Measurements from ENCODE around the gene TAS2R41.
A peak's percentile ranks its signal among the peaks of the same experiment; 100 is the strongest.

TAS2R41 gene, protein sequence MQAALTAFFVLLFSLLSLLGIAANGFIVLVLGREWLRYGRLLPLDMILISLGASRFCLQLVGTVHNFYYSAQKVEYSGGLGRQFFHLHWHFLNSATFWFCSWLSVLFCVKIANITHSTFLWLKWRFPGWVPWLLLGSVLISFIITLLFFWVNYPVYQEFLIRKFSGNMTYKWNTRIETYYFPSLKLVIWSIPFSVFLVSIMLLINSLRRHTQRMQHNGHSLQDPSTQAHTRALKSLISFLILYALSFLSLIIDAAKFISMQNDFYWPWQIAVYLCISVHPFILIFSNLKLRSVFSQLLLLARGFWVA

DNA sequence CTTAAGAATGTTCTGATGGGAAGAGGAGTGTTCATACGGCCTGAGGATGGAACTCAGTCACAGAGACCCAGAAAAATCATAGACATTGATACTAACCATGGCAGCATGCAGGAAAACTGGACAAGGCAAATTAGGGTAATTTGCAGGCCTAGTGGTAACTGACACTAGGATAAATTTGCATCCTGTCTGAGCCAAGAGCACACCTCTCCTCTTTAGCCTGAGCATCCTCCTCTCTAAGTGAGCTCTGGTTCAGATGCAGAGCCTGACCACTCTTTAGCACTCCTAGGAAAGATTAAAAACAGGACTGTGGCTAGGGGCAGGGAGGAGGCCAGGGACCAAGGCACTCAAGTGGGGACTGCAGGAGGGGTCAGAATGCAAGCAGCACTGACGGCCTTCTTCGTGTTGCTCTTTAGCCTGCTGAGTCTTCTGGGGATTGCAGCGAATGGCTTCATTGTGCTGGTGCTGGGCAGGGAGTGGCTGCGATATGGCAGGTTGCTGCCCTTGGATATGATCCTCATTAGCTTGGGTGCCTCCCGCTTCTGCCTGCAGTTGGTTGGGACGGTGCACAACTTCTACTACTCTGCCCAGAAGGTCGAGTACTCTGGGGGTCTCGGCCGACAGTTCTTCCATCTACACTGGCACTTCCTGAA is at the start of gene TAS2R41:
TSS of gene TAS2R41 (plus strand) at position 373 of the 650 bp plus-strand sequence. CDS start at position 373, 0 bp downstream.
- Mint-ChIP-seq H3K4me1 (ENCODE audit: low read depth) (peaks cover 23% of the 10 kb centered on the region), H3K36me3 (ENCODE audit: low read depth) (no peaks in the 10 kb centered on the region), H3K27me3 (no peaks in the 10 kb centered on the region), H3K4me3 (no peak within 1 kb of the TSS), H3K9me3 (no peaks in the 10 kb centered on the region), H3K27ac (no peak within 1 kb of the TSS)
- no peak for DNase-seq

DNA sequence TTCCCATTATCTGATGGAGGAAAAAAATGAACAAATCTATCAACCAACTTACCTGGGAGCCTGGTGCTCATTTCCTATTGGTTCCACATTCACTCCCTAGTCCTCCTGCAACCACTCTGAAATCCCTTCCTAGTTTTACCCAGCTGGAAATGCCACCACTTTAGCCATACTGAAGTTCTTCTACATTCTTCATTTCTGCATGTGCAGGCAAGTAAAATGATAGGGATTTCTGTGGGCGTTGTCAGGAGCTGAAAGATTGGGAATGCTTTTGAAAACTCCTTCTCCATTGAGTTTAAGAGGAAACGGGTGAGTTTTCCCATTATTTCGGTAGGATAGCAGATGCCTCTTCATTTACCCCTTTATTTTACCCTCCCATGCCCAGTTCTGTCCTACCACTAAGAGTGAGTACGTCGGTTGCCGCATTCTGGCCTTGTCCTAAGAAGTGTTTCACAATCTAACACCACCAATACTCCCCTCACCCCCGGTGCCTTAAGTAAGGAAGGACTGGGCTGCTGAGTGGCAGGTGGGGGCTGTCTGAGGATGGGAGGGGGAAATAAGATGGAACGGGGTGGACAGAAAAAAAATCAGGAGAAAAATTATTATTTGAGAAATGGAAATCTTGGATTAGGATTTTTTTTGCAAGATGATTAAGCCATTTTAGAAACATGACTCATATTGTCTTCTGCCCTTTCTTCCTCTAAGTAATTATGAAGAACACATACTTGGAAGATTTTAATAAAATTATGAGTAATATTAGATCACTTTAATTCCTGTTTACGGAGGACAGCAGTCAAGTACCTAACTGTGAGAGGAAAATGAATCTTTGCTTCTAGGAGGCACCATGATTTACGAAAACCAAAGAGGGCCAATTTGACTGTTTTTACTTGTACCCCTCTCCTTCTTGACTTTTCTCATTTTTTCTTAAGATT is 47.6 kb upstream of the TAS2R41 start:
- Mint-ChIP-seq H3K9me3 (no peaks in the 10 kb centered on the region), H3K27ac (no peak overlapping the region), H3K4me3 (no peak overlapping the region), H3K4me1 (ENCODE audit: low read depth) (peaks cover 7% of the 10 kb centered on the region), H3K27me3 (no peaks in the 10 kb centered on the region), H3K36me3 (ENCODE audit: low read depth) (no peaks in the 10 kb centered on the region)
- no peak for DNase-seq

DNA sequence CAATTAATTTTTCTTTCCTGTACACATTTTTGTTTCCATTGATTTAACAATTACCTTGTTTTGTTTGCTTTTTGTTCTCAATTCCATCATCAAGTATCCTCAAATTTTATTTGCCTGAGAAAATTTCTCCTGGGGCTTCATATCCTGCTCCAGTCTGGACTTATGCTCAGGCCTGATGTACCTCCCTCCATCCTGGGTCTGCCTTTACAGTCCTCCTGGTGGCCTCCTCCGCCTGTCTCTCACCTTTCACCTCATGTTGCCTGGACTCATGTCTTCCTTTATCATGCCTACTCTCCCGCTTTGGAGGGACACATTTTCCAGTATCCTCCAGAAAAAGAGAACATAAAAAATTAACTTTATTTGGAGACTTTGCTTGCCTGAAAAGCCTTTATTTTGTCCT is 46.6 kb upstream of the TAS2R41 start:
- Mint-ChIP-seq H3K27me3 (no peaks in the 10 kb centered on the region), H3K9me3 (no peaks in the 10 kb centered on the region), H3K36me3 (ENCODE audit: low read depth) (no peaks in the 10 kb centered on the region), H3K4me3 (no peak overlapping the region), H3K27ac (no peak overlapping the region), H3K4me1 (ENCODE audit: low read depth) (peaks cover 8% of the 10 kb centered on the region)
- no peak for DNase-seq

DNA sequence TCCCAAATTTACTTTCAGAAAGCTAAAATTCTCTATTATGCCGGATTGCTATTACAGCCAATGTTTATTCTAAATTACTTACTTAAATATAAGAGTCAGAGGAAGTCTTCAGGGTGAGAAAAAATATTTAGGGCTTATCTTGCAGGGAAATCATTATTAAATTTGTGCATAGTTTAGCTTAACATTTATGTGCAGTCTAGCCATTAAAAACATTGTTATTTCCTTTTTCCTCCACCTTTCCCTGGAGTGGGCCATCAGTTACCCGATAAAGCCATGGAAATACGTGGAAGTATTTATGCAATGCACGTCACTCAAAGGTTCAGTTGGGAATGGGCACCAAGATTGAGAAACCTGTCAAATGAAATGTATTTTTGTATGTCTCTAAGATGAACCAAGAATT is 43.9 kb upstream of the TAS2R41 start:
- no peak for DNase-seq
- no peaks in the 10 kb centered on the region for H3K36me3 Mint-ChIP-seq (ENCODE audit: low read depth)
- H3K27me3 Mint-ChIP-seq, result no peaks in the 10 kb centered on the region
- H3K27ac Mint-ChIP-seq, result no peak overlapping the region
- H3K4me3 Mint-ChIP-seq, result no peak overlapping the region
- H3K9me3 Mint-ChIP-seq, result no peaks in the 10 kb centered on the region
- peaks cover 24% of the 10 kb centered on the region for H3K4me1 Mint-ChIP-seq (ENCODE audit: low read depth)

DNA sequence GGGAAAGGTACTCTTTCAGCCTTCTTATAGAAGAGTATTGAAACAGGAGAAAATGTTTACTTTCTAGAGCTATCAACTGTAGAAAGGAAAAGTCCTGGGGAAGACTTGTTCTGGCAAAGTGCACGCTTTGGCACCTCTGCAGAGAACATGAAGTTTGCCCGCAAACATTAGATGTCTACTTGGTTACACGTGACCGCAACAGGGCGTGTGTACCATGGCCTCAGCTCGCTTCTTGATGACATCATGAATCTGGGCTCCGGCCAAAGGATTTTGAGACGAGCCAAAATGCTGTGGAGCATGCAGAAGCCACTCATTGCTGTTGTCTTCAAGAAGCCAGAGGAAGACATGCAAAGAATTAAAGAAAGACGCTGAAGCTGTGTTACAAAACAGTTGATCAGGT is 43.0 kb upstream of the TAS2R41 start:
- Mint-ChIP-seq H3K36me3 (ENCODE audit: low read depth) (no peaks in the 10 kb centered on the region), H3K27me3 (no peaks in the 10 kb centered on the region), H3K9me3 (no peaks in the 10 kb centered on the region), H3K4me3 (no peak overlapping the region), H3K27ac (no peak overlapping the region), H3K4me1 (ENCODE audit: low read depth) (peaks cover 26% of the 10 kb centered on the region)
- DNase-seq, result no peak

DNA sequence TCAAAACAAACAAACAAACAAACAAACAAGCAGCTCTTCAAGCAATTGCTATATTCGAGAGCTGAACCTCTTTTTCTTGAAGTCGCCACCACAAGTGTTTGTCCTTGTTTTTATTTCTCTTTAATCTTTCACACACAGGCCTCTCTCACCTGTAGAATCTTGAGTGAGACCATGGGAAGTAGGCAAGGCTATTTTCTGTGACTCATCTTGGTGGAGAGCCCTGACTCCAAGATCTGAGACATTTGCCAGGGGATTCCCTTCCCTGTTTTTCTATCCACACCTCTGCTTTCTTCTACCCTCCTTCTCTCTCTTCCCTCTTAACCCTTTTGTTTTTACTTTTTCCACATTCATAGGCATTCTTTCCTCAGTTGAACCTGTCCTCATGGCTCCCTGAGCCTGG is 42.4 kb upstream of the TAS2R41 start:
- H3K27me3 Mint-ChIP-seq, result no peaks in the 10 kb centered on the region
- peaks cover 28% of the 10 kb centered on the region for H3K4me1 Mint-ChIP-seq (ENCODE audit: low read depth)
- DNase-seq, result no peak
- no peak overlapping the region for H3K27ac Mint-ChIP-seq
- no peaks in the 10 kb centered on the region for H3K9me3 Mint-ChIP-seq
- no peaks in the 10 kb centered on the region for H3K36me3 Mint-ChIP-seq (ENCODE audit: low read depth)
- H3K4me3 Mint-ChIP-seq, result no peak overlapping the region

DNA sequence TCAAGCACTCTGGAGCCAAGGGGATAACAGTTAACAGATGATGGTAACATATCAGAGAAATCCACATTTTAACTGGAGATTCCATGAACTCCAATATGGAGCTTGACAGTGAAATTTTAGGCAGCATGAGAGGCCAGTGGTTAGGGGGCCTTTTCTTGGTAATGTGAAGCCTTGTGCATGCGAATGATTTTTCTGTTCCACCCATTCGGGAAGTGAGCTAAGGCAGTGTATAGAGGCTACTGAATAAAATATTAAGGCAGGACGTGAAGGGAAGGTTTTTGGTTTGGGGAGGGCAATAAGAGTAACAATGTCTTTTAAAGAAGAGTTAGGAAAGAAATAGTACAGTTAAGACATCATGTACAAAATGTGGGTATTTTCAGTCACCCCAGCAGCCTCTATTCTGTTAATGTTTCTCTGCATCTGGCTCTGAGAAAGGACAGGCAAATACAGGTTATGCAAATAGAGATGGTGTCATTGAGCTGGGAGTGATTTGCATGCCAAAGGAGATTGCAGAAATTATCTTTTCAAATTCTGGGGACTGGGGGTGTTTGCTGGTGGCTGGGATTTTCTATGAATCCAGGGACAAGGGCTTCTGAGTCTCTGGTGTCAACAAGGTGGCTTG is 41.2 kb upstream of the TAS2R41 start:
- H3K36me3 Mint-ChIP-seq (ENCODE audit: low read depth), result no peaks in the 10 kb centered on the region
- no peaks in the 10 kb centered on the region for H3K9me3 Mint-ChIP-seq
- no peak overlapping the region for H3K27ac Mint-ChIP-seq
- H3K27me3 Mint-ChIP-seq, result no peaks in the 10 kb centered on the region
- peaks cover 28% of the 10 kb centered on the region for H3K4me1 Mint-ChIP-seq (ENCODE audit: low read depth)
- DNase-seq, result no peak
- H3K4me3 Mint-ChIP-seq, result no peak overlapping the region

DNA sequence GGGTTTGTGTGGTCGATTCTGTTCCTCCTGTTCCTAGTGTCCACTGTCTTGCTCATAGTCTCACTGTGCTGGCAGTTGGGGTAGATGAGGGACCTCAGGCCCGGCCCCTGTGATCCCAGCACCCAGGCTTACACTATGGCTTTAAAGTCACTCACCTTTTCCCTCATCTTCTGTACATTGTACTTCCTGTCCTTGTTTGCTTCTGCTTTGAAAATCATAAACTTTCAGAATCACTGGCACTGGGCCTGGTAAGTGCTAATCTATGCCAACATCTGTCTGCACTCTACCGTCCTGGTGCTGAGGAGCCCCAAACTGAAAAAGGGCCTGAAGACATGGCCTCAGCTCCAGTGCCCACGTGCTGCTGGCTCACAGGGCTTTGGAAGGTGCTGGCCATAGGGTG is 40.1 kb upstream of the TAS2R41 start:
- Mint-ChIP-seq H3K4me1 (ENCODE audit: low read depth) (peaks cover 28% of the 10 kb centered on the region), H3K36me3 (ENCODE audit: low read depth) (no peaks in the 10 kb centered on the region), H3K9me3 (no peaks in the 10 kb centered on the region), H3K4me3 (no peak overlapping the region), H3K27ac (peak overlapping the region; percentile 42), H3K27me3 (no peaks in the 10 kb centered on the region)
- no peak for DNase-seq

DNA sequence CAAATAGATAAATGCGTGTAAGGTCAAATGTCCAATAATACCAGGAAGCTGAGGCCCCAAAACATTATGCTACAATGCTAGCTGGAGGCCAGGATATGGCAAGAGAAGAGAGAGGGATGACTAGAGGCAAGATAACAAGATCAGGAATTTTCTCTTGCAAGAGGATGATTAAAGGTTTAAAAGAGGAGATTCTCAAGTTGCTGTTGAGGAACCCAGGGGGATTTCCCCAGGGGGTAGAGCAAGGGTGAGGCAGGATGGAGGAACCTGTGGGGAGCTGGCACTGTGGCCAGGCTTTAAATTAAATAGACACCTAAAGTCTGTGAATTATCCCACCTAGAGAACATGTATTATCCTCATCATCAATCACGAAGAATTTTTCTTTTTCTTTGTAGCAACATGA is 37.8 kb upstream of the TAS2R41 start:
- Mint-ChIP-seq H3K4me3 (no peak overlapping the region), H3K27me3 (no peaks in the 10 kb centered on the region)

DNA sequence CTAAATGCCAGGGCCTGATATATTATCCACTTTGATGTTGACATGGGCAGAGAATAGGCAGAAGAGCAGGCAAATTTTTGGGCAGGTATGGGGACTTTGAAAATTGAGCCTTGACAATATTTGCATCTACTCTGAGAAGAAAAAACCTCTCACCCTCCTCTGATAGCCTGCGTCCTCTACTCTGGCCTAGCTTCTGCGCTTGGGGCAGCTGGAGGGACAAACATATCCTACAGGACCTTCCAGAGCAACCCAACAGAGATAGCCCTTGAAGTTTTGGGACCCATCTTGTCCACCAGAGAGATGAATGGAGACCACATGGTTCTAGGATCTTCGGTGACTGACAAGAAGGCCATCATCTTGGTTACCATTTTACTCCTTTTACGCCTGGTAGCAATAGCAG is 34.5 kb upstream of the TAS2R41 start, which contains the start of gene TAS2R60:
TSS of gene TAS2R60 (plus strand) at position 301 of the 400 bp plus-strand sequence. CDS start at position 301, 0 bp downstream.
- peaks cover 6% of the 10 kb centered on the region for H3K4me1 Mint-ChIP-seq (ENCODE audit: low read depth)
- no peak for DNase-seq
- H3K27ac Mint-ChIP-seq, result no peak within 1 kb of the TSS
- H3K4me3 Mint-ChIP-seq, result no peak within 1 kb of the TSS
- H3K27me3 Mint-ChIP-seq, result no peaks in the 10 kb centered on the region
- no peaks in the 10 kb centered on the region for H3K9me3 Mint-ChIP-seq
- H3K36me3 Mint-ChIP-seq (ENCODE audit: low read depth), result no peaks in the 10 kb centered on the region

More for the DNA sequence above, 37.8 kb upstream of the TAS2R41 start:
- no peak overlapping the region for H3K27ac Mint-ChIP-seq
- peaks cover 28% of the 10 kb centered on the region for H3K4me1 Mint-ChIP-seq (ENCODE audit: low read depth)
- DNase-seq, result no peak
- H3K9me3 Mint-ChIP-seq, result no peaks in the 10 kb centered on the region
- no peaks in the 10 kb centered on the region for H3K36me3 Mint-ChIP-seq (ENCODE audit: low read depth)

DNA sequence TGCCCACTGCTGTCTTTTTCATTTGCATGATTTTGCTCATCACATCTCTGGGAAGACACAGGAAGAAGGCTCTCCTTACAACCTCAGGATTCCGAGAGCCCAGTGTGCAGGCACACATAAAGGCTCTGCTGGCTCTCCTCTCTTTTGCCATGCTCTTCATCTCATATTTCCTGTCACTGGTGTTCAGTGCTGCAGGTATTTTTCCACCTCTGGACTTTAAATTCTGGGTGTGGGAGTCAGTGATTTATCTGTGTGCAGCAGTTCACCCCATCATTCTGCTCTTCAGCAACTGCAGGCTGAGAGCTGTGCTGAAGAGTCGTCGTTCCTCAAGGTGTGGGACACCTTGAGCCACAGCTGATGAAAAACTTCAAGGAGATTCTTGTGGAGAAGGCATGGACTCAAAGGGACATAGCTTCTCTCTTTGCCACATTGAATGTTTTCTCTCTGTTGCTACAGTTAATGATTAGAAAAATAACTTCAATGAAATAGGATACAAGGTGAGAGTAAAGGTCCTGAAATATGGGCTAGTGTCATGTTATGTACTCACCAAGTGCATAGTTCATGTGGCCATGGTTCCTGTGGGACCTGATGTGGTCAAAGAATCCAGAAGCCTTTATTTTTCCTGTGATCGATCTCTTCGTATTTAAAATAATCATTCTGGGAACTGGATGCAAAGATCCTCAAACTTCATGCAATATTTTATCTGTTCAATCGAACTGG is 33.5 kb upstream of the TAS2R41 start:
- H3K27ac Mint-ChIP-seq, result no peak overlapping the region
- H3K27me3 Mint-ChIP-seq, result no peaks in the 10 kb centered on the region
- DNase-seq, result no peak
- no peaks in the 10 kb centered on the region for H3K9me3 Mint-ChIP-seq
- H3K36me3 Mint-ChIP-seq (ENCODE audit: low read depth), result no peaks in the 10 kb centered on the region
- peaks cover 3% of the 10 kb centered on the region for H3K4me1 Mint-ChIP-seq (ENCODE audit: low read depth)
- no peak overlapping the region for H3K4me3 Mint-ChIP-seq

DNA sequence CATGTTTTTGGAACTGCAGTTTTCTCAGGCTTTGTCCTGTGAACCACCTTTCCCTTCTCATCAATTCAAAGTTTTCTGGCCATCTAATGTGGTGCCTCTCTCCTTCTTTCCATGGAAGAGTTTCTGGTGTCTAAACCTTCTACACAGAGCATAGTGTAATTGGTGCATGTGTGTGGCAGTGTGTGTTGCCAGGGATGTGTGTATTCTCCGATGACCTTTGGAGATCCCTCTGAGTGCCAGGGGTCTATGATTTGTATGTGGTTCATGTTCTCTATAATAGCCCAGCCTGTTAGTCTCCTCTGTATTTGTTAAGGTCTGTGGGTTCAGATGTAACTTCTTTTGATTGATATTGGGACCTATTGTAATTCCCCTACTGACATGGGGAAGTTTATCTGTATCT is 32.9 kb upstream of the TAS2R41 start:
- Mint-ChIP-seq H3K4me1 (ENCODE audit: low read depth) (peaks cover 1% of the 10 kb centered on the region), H3K27me3 (no peaks in the 10 kb centered on the region), H3K36me3 (ENCODE audit: low read depth) (no peaks in the 10 kb centered on the region), H3K4me3 (no peak overlapping the region), H3K9me3 (no peaks in the 10 kb centered on the region), H3K27ac (no peak overlapping the region)
- DNase-seq, result no peak

DNA sequence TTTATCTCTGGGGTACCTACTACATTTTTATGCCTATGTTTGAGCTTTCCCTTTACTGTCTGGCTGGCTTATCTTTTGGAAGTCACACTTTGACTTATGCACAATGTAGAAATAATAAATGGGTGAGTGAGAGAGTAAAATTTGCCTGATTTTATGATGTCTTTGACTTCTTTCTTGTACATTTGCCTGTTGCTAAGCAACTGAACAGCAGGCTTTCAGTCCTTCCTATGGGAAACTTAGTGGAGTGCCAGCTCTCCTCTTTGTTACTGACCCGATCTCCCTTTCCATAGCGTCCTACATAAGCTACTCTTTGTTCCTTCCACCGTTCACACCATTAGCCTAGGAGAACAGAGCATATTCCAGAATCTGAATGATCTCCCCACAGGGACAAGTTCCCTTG is 30.2 kb upstream of the TAS2R41 start:
- Mint-ChIP-seq H3K36me3 (ENCODE audit: low read depth) (no peaks in the 10 kb centered on the region), H3K27ac (no peak overlapping the region), H3K9me3 (no peaks in the 10 kb centered on the region), H3K27me3 (no peaks in the 10 kb centered on the region), H3K4me3 (no peak overlapping the region), H3K4me1 (ENCODE audit: low read depth) (peaks cover 2% of the 10 kb centered on the region)
- no peak for DNase-seq

DNA sequence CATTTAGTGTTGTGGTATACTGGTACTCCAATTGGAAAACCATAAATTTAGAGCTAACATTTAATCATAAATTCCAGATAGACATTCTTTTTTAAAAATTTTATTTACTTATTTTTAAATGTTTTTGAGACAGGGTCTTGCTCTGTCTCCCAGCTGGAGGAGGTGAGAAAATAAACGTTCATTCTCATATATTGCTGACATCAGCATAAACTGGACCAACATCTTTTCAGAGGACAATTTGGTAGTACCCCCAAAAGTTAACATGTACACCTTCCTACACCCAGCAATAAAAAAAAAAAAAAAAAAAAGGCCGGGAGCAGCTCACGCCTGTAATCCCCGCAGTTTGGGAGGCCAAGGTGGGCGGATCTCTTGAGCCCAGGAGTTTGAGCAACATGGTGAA is 29.2 kb upstream of the TAS2R41 start:
- no peaks in the 10 kb centered on the region for H3K36me3 Mint-ChIP-seq (ENCODE audit: low read depth)
- H3K4me3 Mint-ChIP-seq, result no peak overlapping the region
- H3K27ac Mint-ChIP-seq, result no peak overlapping the region
- no peaks in the 10 kb centered on the region for H3K27me3 Mint-ChIP-seq
- H3K9me3 Mint-ChIP-seq, result no peaks in the 10 kb centered on the region
- H3K4me1 Mint-ChIP-seq (ENCODE audit: low read depth), result peaks cover 11% of the 10 kb centered on the region
- DNase-seq, result no peak
